Measurements from ENCODE around the gene STX1A.

DNA sequence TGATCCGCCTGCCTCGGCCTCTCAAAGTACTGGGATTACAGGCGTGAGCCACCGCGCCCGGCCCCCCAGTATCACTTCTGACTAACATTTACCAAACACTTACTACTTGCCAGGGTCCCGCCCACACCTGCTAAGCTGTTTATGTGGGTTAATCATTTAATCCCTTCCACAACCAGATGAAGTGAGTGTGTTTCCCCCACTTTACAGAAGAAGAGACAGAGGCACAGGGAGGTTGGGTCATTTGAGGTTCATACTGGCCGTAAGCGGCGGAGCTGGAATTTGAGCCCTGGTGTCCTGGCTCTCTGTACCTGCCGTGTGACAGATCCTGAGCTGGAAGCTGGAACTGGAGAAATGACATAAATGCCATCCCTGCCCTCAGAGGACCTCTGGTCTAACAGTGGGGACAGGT is 66.9 kb downstream of the STX1A start:
- TF ChIP-seq CTCF (IDR thresholded peaks at IDR 0.05) (no peak), ZMAT4 (CRISPR knock-in tag; IDR thresholded peaks at IDR 0.05) (no peak), ATF1 (CRISPR knock-in tag; IDR thresholded peaks at IDR 0.05) (no peak), E2F1 (CRISPR knock-in tag; IDR thresholded peaks at IDR 0.05) (no peak), FOXP4 (CRISPR knock-in tag; IDR thresholded peaks at IDR 0.05) (no peak), RORB (CRISPR knock-in tag; IDR thresholded peaks at IDR 0.05) (no peak), FOXJ3 (CRISPR knock-in tag; IDR thresholded peaks at IDR 0.05; ENCODE audit: borderline replicate concordance) (no peak)
- TF ChIP-seq, protein P1, sequence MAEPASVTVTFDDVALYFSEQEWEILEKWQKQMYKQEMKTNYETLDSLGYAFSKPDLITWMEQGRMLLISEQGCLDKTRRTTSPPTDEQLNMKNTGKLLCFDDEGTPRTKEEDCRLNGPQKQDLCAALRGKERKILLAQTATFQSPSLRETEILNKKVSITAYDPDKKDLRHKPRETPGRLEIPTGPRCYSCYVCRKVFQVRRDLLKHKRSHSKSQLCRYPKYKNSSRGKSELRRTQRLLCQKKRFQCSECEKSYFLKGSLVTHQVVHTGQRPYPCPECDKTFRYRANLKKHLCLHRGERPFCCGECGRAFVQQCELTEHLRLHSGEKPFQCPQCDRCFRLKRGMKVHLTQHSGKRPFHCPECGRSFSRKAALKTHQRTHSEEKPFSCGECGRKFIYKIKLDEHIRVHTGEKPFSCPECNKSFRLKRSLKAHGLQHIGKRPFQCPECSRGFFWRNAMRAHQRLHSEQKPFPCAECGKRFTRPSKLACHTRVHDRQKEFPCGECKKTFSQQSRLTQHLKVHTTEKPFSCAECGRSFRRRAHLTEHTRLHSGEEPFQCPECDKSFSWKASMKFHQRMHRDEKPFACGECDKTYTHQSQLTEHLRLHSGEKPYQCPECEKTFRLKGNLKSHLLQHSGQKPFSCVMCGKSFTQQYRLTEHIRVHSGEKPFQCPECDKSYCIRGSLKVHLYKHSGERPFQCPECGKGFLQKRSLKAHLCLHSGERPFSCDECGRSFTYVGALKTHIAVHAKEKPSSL (CRISPR knock-in tag; conservative IDR thresholded peaks at IDR 0.05): no peak
- TF ChIP-seq, protein P2, sequence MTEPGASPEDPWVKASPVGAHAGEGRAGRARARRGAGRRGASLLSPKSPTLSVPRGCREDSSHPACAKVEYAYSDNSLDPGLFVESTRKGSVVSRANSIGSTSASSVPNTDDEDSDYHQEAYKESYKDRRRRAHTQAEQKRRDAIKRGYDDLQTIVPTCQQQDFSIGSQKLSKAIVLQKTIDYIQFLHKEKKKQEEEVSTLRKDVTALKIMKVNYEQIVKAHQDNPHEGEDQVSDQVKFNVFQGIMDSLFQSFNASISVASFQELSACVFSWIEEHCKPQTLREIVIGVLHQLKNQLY (CRISPR knock-in tag; IDR thresholded peaks at IDR 0.05): no peak
